ENCODE data around the gene AP3S2.

DNA sequence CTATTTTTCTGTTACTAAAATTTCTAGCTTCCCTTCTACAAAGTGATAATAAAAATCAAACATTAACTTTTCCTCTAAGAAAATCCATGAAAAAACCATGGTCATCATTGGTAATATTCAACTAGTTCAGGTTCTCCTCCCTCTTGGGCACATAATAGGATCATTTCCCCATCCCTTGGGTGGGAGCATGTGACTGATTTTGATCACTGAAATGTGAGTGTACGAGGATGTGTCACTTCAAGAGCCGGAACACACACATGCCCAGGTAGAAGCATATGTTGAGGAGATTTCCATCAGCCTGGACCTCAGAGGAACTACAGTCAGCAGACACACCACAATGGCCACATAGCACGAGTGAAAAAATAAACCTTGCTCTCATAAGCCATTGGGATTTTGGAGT lies 36.1 kb downstream of the AP3S2 start:
- TF ChIP-seq CTCF (IDR thresholded peaks at IDR 0.05) (no peak), POLR2A (IDR thresholded peaks at IDR 0.05) (no peak)
